ENCODE measurements around the gene SYT11. TPM values are rescaled to one million over a fixed set of nuclear protein-coding genes. Genes with fewer than 3 reads are reported as not detected.
"Not testable (repeated sequence)": the region's sequence is repeated elsewhere in the genome, so short reads cannot be mapped to it uniquely, and the experiment has no call there.

The SYT11 gene
- total and polyA plus RNA-seq, 10 donors: 1.1 to 22.1 (median 11.9) TPM

GRCh38 chr1:155893389-155894142, 34.2 kb downstream of the SYT11 start:
- Histone ChIP-seq H3K36me3 (peaks cover 0 to 35% (median 22%) of the 10 kb centered on the region in 6 donors), H3K27ac (peak overlapping the region in 7 of 8 donors; percentile 67 to 79 (median 72))

GRCh38 chr1:155895617-155896016, 36.2 kb downstream of the SYT11 start:
- WGBS, 5 donors: 91 to 97% (median 95%) methylated on average over 6 of the region's 6 CpGs
- not testable (repeated sequence) for H3K9me3 ChIP-seq
- H3K4me1 ChIP-seq: peaks cover 0 to 20% (median 14%) of the 10 kb centered on the region in 6 donors

More at GRCh38 chr1:155893389-155894142, 34.2 kb downstream of the SYT11 start:
- Histone ChIP-seq H3K4me3 (no peak overlapping the region), H3K4me1 (peaks cover 0 to 20% (median 14%) of the 10 kb centered on the region in 6 donors), H3K9me3 (no peaks in the 10 kb centered on the region), H3K27me3 (replicated peaks in 1 of 7) (no peaks in the 10 kb centered on the region)
- 56 to 73% (median 59%) methylated on average over 10 of the region's 10 CpGs for WGBS, 5 donors
- no peak for DNase-seq
- TF ChIP-seq CTCF (IDR thresholded peaks at IDR 0.05 in 8 of 11, conservative IDR thresholded peaks at IDR 0.05 in 3 of 11) (no peak), POLR2A (IDR thresholded peaks at IDR 0.05) (no peak), POLR2AphosphoS5 (IDR thresholded peaks at IDR 0.05) (peak in 1 of 3 donors; percentile 41)
- intact Hi-C loops (cut with DNase I; ENCODE audit: low total_unique reads): no loop called here

GRCh38 chr1:155896476-155896875, 37.1 kb downstream of the SYT11 start:
- H3K4me1 ChIP-seq: peaks cover 0 to 20% (median 14%) of the 10 kb centered on the region in 6 donors
- peaks cover 3 to 64% (median 49%) of the 10 kb centered on the region in 6 donors for H3K36me3 ChIP-seq
- H3K27me3 ChIP-seq (replicated peaks in 1 of 7); H3K4me3 ChIP-seq; DNase-seq; H3K9me3 ChIP-seq; H3K27ac ChIP-seq; intact Hi-C loops (cut with DNase I; ENCODE audit: low total_unique reads): not testable (repeated sequence)
- WGBS, 5 donors: 91 to 98% (median 97%) methylated on average over 8 of the region's 8 CpGs

More at GRCh38 chr1:155895617-155896016, 36.2 kb downstream of the SYT11 start:
- H3K27me3 ChIP-seq (replicated peaks in 1 of 7); H3K4me3 ChIP-seq; intact Hi-C loops (cut with DNase I; ENCODE audit: low total_unique reads); H3K27ac ChIP-seq; DNase-seq: not testable (repeated sequence)
- peaks cover 3 to 56% (median 41%) of the 10 kb centered on the region in 6 donors for H3K36me3 ChIP-seq

GRCh38 chr1:155897746-155898145, 38.4 kb downstream of the SYT11 start:
- Histone ChIP-seq H3K36me3 (peaks cover 6 to 77% (median 61%) of the 10 kb centered on the region in 6 donors), H3K27ac (no peak overlapping the region), H3K4me3 (no peak overlapping the region), H3K27me3 (replicated peaks in 1 of 7) (no peaks in the 10 kb centered on the region), H3K9me3 (no peaks in the 10 kb centered on the region), H3K4me1 (peaks cover 0 to 18% (median 14%) of the 10 kb centered on the region in 6 donors)
- DNase-seq: no peak
- WGBS, 5 donors: 95 to 100% (median 99%) methylated on average over 1 of the region's 1 CpG
- TF ChIP-seq CTCF (IDR thresholded peaks at IDR 0.05 in 8 of 11, conservative IDR thresholded peaks at IDR 0.05 in 3 of 11) (no peak), POLR2A (IDR thresholded peaks at IDR 0.05) (no peak), POLR2AphosphoS5 (IDR thresholded peaks at IDR 0.05) (no peak)
- intact Hi-C loops (cut with DNase I; ENCODE audit: low total_unique reads): no loop called here

GRCh38 chr1:155898888-155899287, 39.5 kb downstream of the SYT11 start:
- Histone ChIP-seq H3K27ac (peak overlapping the region in 1 of 8 donors; percentile 25), H3K4me1 (peaks cover 0 to 7% (median 3%) of the 10 kb centered on the region in 6 donors), H3K36me3 (peaks cover 6 to 88% (median 72%) of the 10 kb centered on the region in 6 donors), H3K4me3 (no peak overlapping the region), H3K9me3 (no peaks in the 10 kb centered on the region), H3K27me3 (replicated peaks in 1 of 7) (no peaks in the 10 kb centered on the region)
- TF ChIP-seq CTCF (IDR thresholded peaks at IDR 0.05 in 8 of 11, conservative IDR thresholded peaks at IDR 0.05 in 3 of 11) (no peak), POLR2A (IDR thresholded peaks at IDR 0.05) (no peak), POLR2AphosphoS5 (IDR thresholded peaks at IDR 0.05) (no peak)
- no peak for DNase-seq
- intact Hi-C loops (cut with DNase I; ENCODE audit: low total_unique reads): no loop called here
- 68 to 84% (median 75%) methylated on average over 2 of the region's 2 CpGs for WGBS, 5 donors

All from spleen (tissue), 11 donors.